Measurements from ENCODE around the gene SCLY. TPM values are rescaled to one million over a fixed set of nuclear protein-coding genes. Genes with fewer than 3 reads are reported as not detected.

Gene SCLY
- polyA plus RNA-seq, 3 donors: 9.5 to 10.6 (median 10.3) TPM

GRCh38 chr2:238081561-238081960 is 20.8 kb downstream of the SCLY start:
- no peaks in the 10 kb centered on the region for H3K79me2 ChIP-seq (ENCODE audit: insufficient read depth, low read length)
- Mint-ChIP-seq H3K27ac (no peak overlapping the region), H3K4me3 (no peak overlapping the region), H3K9me3 (peaks cover 0 to 7% (median 5%) of the 10 kb centered on the region in 7 donors), H3K36me3 (peaks cover 60 to 77% of the 10 kb centered on the region in 2 donors), H3K27me3 (ENCODE audit: low read depth in 3 of 3) (peaks cover 0 to 2% (median 0%) of the 10 kb centered on the region in 3 donors), H3K4me1 (peaks cover 4% of the 10 kb centered on the region)
- no peaks in the 10 kb centered on the region for H4K20me1 ChIP-seq (ENCODE audit: insufficient read depth, low read length)
- peaks cover under 1% of the 10 kb centered on the region in 2 donors for H3K4me1 ChIP-seq (ENCODE audit: control insufficient read depth in 1 of 2, insufficient read depth in 2 of 2, low read length in 2 of 2)
- no peaks in the 10 kb centered on the region for H3K27me3 ChIP-seq (ENCODE audit: control insufficient read depth in 2 of 2, insufficient read depth in 2 of 2, low read length in 2 of 2)
- intact Hi-C loops (cut with micrococcal nuclease): no loop called here
- H3K9me3 ChIP-seq (replicated peaks in 1 of 2; ENCODE audit: control insufficient read depth in 1 of 2, insufficient read depth in 1 of 2, low read length in 2 of 2): no peaks in the 10 kb centered on the region
- no peak overlapping the region for H3K27ac ChIP-seq (ENCODE audit: low read depth in 1 of 2, low read length in 2 of 2)
- no peak overlapping the region for H3K4me3 ChIP-seq (replicated peaks in 1 of 3; ENCODE audit: low read depth in 2 of 3, low read length in 3 of 3)
- no peak overlapping the region for H3K9ac ChIP-seq (ENCODE audit: insufficient read depth, low read length, poor library complexity, severe bottlenecking)
- DNase-seq: no peak
- no peak overlapping the region for H3K4me2 ChIP-seq (replicated peaks; ENCODE audit: extremely low read depth, low read length, poor library complexity, severe bottlenecking)
- no peak for TF ChIP-seq CTCF (IDR thresholded peaks at IDR 0.05)
- peaks cover 38 to 55% of the 10 kb centered on the region in 2 donors for H3K36me3 ChIP-seq (replicated peaks in 1 of 2; ENCODE audit: control insufficient read depth in 1 of 2, insufficient read depth in 2 of 2, low read length in 2 of 2)
- WGBS (ENCODE audit: insufficient coverage): 95% methylated on average over 15 of the region's 16 CpGs
- no peak overlapping the region for H2AFZ ChIP-seq (ENCODE audit: insufficient read depth, low read depth, low read length, poor library complexity, severe bottlenecking)

- Histone ChIP-seq H3K36me3 (replicated peaks in 1 of 2; ENCODE audit: control insufficient read depth in 1 of 2, insufficient read depth in 2 of 2, low read length in 2 of 2) (peaks cover 35 to 51% of the 10 kb centered on the region in 2 donors), H3K9me3 (replicated peaks in 1 of 2; ENCODE audit: control insufficient read depth in 1 of 2, insufficient read depth in 1 of 2, low read length in 2 of 2) (no peaks in the 10 kb centered on the region), H3K4me1 (ENCODE audit: control insufficient read depth in 1 of 2, insufficient read depth in 2 of 2, low read length in 2 of 2) (peaks cover 6% of the 10 kb centered on the region in 2 donors), H4K20me1 (ENCODE audit: insufficient read depth, low read length) (no peaks in the 10 kb centered on the region), H3K4me3 (replicated peaks in 1 of 3; ENCODE audit: low read depth in 2 of 3, low read length in 3 of 3) (no peak overlapping the region), H3K27ac (ENCODE audit: low read depth in 1 of 2, low read length in 2 of 2) (no peak overlapping the region), H3K4me2 (replicated peaks; ENCODE audit: extremely low read depth, low read length, poor library complexity, severe bottlenecking) (no peak overlapping the region), H3K27me3 (ENCODE audit: control insufficient read depth in 2 of 2, insufficient read depth in 2 of 2, low read length in 2 of 2) (no peaks in the 10 kb centered on the region), H2AFZ (ENCODE audit: insufficient read depth, low read depth, low read length, poor library complexity, severe bottlenecking) (no peak overlapping the region), H3K9ac (ENCODE audit: insufficient read depth, low read length, poor library complexity, severe bottlenecking) (no peak overlapping the region), H3K79me2 (ENCODE audit: insufficient read depth, low read length) (no peaks in the 10 kb centered on the region)
- intact Hi-C loops (cut with micrococcal nuclease): no loop called here
- H3K36me3 Mint-ChIP-seq: peaks cover 56 to 72% of the 10 kb centered on the region in 2 donors
- peaks cover 9% of the 10 kb centered on the region for H3K4me1 Mint-ChIP-seq
- no peak overlapping the region for H3K4me3 Mint-ChIP-seq
- H3K27me3 Mint-ChIP-seq (ENCODE audit: low read depth in 3 of 3): peaks cover 0 to 2% (median 0%) of the 10 kb centered on the region in 3 donors
- no peak for TF ChIP-seq CTCF (IDR thresholded peaks at IDR 0.05)
- 98% methylated on average over 17 of the region's 17 CpGs for WGBS (ENCODE audit: insufficient coverage)
- H3K9me3 Mint-ChIP-seq: peaks cover 0 to 7% (median 4%) of the 10 kb centered on the region in 7 donors
- no peak for DNase-seq
- no peak overlapping the region for H3K27ac Mint-ChIP-seq
These were observed 21.4 kb downstream of the SCLY start for GRCh38 chr2:238082151-238082550.
